GM12874 (cell line): ENCODE results near the gene CDKAL1.

ENCODE experiments used
- CTCF ChIP-seq: IDR thresholded peaks from 2 replicates; pipeline ENCODE4 v1.5.1; 2011; ENCODE audit warnings: low read depth, mild to moderate bottlenecking, control low read depth, low read length, moderate library complexity; ENCODE audit not compliant: insufficient read depth

The CDKAL1 gene

GRCh38 chr6:20830576-20830975 is 296.3 kb downstream of the CDKAL1 start:
- no peak for TF ChIP-seq CTCF

GRCh38 chr6:20833881-20834515 is 299.7 kb downstream of the CDKAL1 start:
- TF ChIP-seq CTCF = no peak

- no peak for TF ChIP-seq CTCF
Observed at GRCh38 chr6:20835315-20836010, 301.2 kb downstream of the CDKAL1 start.

GRCh38 chr6:20837189-20837588 is 302.9 kb downstream of the CDKAL1 start:
- no peak for TF ChIP-seq CTCF

GRCh38 chr6:20838113-20838512 is 303.9 kb downstream of the CDKAL1 start:
- TF ChIP-seq CTCF = no peak

GRCh38 chr6:20839630-20840029 is 305.4 kb downstream of the CDKAL1 start:
- TF ChIP-seq CTCF = no peak

- no peak for TF ChIP-seq CTCF
Observed at GRCh38 chr6:20840675-20841074, 306.4 kb downstream of the CDKAL1 start.
